A549 (cell line): ENCODE measurements around the gene CHST11.

ENCODE experiments used
- EHMT2 ChIP-seq: fragments of 200-600 bp; sonication (generic); IDR thresholded peaks from 2 replicates; pipeline ENCODE4 v1.6.1; 2016; ENCODE audit warnings: antibody characterized with exemption, low read depth, mild to moderate bottlenecking, moderate library complexity
- ESRRA ChIP-seq: fragments of 150-350 bp; IDR thresholded peaks from 2 replicates; pipeline ENCODE4 v1.6.1; 2014; ENCODE audit warnings: mild to moderate bottlenecking, low read length, borderline replicate concordance
- FOXS1 ChIP-seq: fragments of 250-450 bp; sonication (Bioruptor Pico); IDR thresholded peaks from 2 replicates; pipeline ENCODE4 v1.5.0; 2020; ENCODE audit warnings: mild to moderate bottlenecking, moderate library complexity
- JUNB ChIP-seq: fragments of >200 bp; sonication (Bioruptor Twin); formaldehyde crosslinking; IDR thresholded peaks from 2 replicates; pipeline ENCODE4 v1.6.1; 2016
- RAD21 ChIP-seq, 2 experiments: fragments of >200 bp in 1 of 2; sonication (Bioruptor Twin) in 1 of 2; formaldehyde crosslinking in 1 of 2; IDR thresholded peaks in 1 of 2; conservative IDR thresholded peaks in 1 of 2; 2 replicates in 1 of 2; 3 replicates in 1 of 2; pipeline ENCODE4 v1.6.1; 2012 to 2018; ENCODE audit warnings: inconsistent platforms in 1 of 2
- RFX5 ChIP-seq: fragments of 450-650 bp; IDR thresholded peaks from 2 replicates; pipeline ENCODE4 v1.7.1; 2014; ENCODE audit warnings: antibody characterized with exemption, mild to moderate bottlenecking, moderate library complexity
- TF ChIP-seq, protein P1 (sequence below): fragments of >200 bp; sonication (Bioruptor Twin); formaldehyde crosslinking; IDR thresholded peaks from 3 replicates; pipeline ENCODE4 v1.5.1; 2016

DNA sequence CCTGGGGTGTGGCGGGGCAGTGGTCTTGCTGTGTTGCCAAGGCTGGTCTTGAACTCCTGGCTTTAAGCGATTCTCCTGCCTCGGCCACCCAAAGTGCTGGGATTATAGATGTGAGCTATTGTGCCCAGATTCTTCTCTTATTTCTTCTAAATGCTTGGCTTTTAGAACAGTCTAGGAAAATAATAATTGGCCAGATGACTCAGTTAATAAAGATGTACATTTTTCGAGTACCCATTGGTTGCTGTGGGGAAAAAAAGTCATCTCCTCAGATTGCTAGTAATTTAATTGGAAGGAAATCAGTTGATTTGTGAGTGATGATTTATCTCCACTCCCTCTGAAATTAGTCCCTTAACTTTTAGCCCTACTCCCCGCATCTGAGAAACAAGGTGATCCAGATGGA lies 45.5 kb downstream of the CHST11 start:
- TF ChIP-seq JUNB (no peak), RAD21 (conservative IDR thresholded peaks at IDR 0.05 in 1 of 2, IDR thresholded peaks at IDR 0.05 in 1 of 2) (no peak), ESRRA (no peak), RFX5 (no peak), EHMT2 (no peak), FOXS1 (CRISPR knock-in tag) (no peak)
- TF ChIP-seq, protein P1, sequence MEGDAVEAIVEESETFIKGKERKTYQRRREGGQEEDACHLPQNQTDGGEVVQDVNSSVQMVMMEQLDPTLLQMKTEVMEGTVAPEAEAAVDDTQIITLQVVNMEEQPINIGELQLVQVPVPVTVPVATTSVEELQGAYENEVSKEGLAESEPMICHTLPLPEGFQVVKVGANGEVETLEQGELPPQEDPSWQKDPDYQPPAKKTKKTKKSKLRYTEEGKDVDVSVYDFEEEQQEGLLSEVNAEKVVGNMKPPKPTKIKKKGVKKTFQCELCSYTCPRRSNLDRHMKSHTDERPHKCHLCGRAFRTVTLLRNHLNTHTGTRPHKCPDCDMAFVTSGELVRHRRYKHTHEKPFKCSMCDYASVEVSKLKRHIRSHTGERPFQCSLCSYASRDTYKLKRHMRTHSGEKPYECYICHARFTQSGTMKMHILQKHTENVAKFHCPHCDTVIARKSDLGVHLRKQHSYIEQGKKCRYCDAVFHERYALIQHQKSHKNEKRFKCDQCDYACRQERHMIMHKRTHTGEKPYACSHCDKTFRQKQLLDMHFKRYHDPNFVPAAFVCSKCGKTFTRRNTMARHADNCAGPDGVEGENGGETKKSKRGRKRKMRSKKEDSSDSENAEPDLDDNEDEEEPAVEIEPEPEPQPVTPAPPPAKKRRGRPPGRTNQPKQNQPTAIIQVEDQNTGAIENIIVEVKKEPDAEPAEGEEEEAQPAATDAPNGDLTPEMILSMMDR, result no peak
